KMS-11 (cell line): Measurements from ENCODE around the gene SLC5A5.

ENCODE experiments used
- H2AFZ ChIP-seq: fragments of 200-600 bp; sonication (generic); 2 replicates; pipeline ENCODE4 v1.6.1; 2016; ENCODE audit warnings: antibody characterized with exemption, mixed run types, low read depth
- H3K27ac ChIP-seq: fragments of 200-600 bp; sonication (generic); 2 replicates; pipeline ENCODE4 v1.6.1; 2016; ENCODE audit warnings: mild to moderate bottlenecking, mixed run types
- H3K27me3 ChIP-seq: fragments of 200-600 bp; sonication (generic); 2 replicates; pipeline ENCODE4 v1.6.1; 2017; ENCODE audit warnings: mild to moderate bottlenecking, low read depth, mixed run types, moderate library complexity; ENCODE audit not compliant: insufficient read depth
- H3K36me3 ChIP-seq: fragments of 200-600 bp; sonication (generic); 2 replicates; pipeline ENCODE4 v1.6.1; 2017; ENCODE audit warnings: mild to moderate bottlenecking, mixed run types; ENCODE audit not compliant: insufficient read depth
- H3K4me1 ChIP-seq: fragments of 200-600 bp; sonication (generic); 2 replicates; pipeline ENCODE4 v1.6.1; 2016; ENCODE audit warnings: mild to moderate bottlenecking, low read depth, mixed run types; ENCODE audit not compliant: poor library complexity, severe bottlenecking
- H3K4me2 ChIP-seq: fragments of 200-600 bp; sonication (generic); 2 replicates; pipeline ENCODE4 v1.7.0; 2016; ENCODE audit warnings: mild to moderate bottlenecking, mixed run types
- H3K4me3 ChIP-seq: fragments of 200-600 bp; sonication (generic); IDR thresholded peaks from 2 replicates; pipeline ENCODE4 v1.6.1; 2017; ENCODE audit warnings: low read depth, low read length, mixed read lengths; ENCODE audit not compliant: insufficient read depth
- H3K79me2 ChIP-seq: fragments of 200-600 bp; sonication (generic); 2 replicates; pipeline ENCODE4 v1.6.1; 2016; ENCODE audit warnings: low read depth, mixed run types; ENCODE audit not compliant: insufficient read depth
- H3K9ac ChIP-seq: fragments of 200-600 bp; sonication (generic); 2 replicates; pipeline ENCODE4 v1.6.1; 2016; ENCODE audit warnings: mild to moderate bottlenecking, mixed run types
- H4K20me1 ChIP-seq: fragments of 200-600 bp; sonication (generic); 2 replicates; pipeline ENCODE4 v1.6.1; 2016; ENCODE audit warnings: mild to moderate bottlenecking, mixed run types; ENCODE audit not compliant: insufficient read depth
- CTCF ChIP-seq: fragments of 200-600 bp; sonication (generic); conservative IDR thresholded peaks from 2 replicates; pipeline ENCODE4 v1.6.1; 2017; ENCODE audit warnings: low read depth, mild to moderate bottlenecking, antibody characterized with exemption, low read length, moderate library complexity, mixed read lengths

The SLC5A5 gene

GRCh38 chr19:17843908-17844490, 27.7 kb upstream of the SLC5A5 start:
- Histone ChIP-seq H4K20me1 (no peaks in the 10 kb centered on the region), H3K36me3 (no peaks in the 10 kb centered on the region), H3K4me3 (no peak overlapping the region), H2AFZ (no peak overlapping the region), H3K4me2 (no peak overlapping the region), H3K27ac (no peak overlapping the region), H3K27me3 (no peaks in the 10 kb centered on the region), H3K79me2 (peaks cover 11% of the 10 kb centered on the region), H3K9ac (no peak overlapping the region), H3K4me1 (peaks cover 21% of the 10 kb centered on the region)
- TF ChIP-seq CTCF = no peak

GRCh38 chr19:17846146-17846545, 25.6 kb upstream of the SLC5A5 start:
- no peak overlapping the region for H3K4me3 ChIP-seq
- H3K79me2 ChIP-seq = peaks cover 11% of the 10 kb centered on the region
- H2AFZ ChIP-seq = no peak overlapping the region
- no peaks in the 10 kb centered on the region for H3K36me3 ChIP-seq
- no peaks in the 10 kb centered on the region for H4K20me1 ChIP-seq
- H3K27ac ChIP-seq = no peak overlapping the region
- peaks cover 25% of the 10 kb centered on the region for H3K4me1 ChIP-seq
- H3K27me3 ChIP-seq = no peaks in the 10 kb centered on the region
- no peak overlapping the region for H3K9ac ChIP-seq
- H3K4me2 ChIP-seq = no peak overlapping the region
- TF ChIP-seq CTCF = no peak

- Histone ChIP-seq H3K79me2 (peaks cover 11% of the 10 kb centered on the region), H3K4me3 (no peak within 1 kb of the TSS), H3K4me2 (peak within 1 kb of the TSS; percentile 60), H3K9ac (peak within 1 kb of the TSS; percentile 81; the same call in 1 of the 2 replicates), H4K20me1 (no peaks in the 10 kb centered on the region), H3K27ac (peak within 1 kb of the TSS; percentile 87), H3K4me1 (peaks cover 25% of the 10 kb centered on the region), H2AFZ (peak within 1 kb of the TSS; percentile 90), H3K27me3 (no peaks in the 10 kb centered on the region), H3K36me3 (no peaks in the 10 kb centered on the region)
- TF ChIP-seq CTCF = no peak
Observed at GRCh38 chr19:17847538-17848366, 24.0 kb upstream of the SLC5A5 start, which contains the start of gene JAK3. Gene JAK3, minus strand, starts transcription at chr19:17847982. Its CDS starts 3,565 bp downstream, at chr19:17844417.

- Histone ChIP-seq H3K36me3 (no peaks in the 10 kb centered on the region), H3K27ac (no peak overlapping the region), H4K20me1 (no peaks in the 10 kb centered on the region), H3K27me3 (no peaks in the 10 kb centered on the region), H3K9ac (no peak overlapping the region), H3K4me2 (peak overlapping the region; percentile 60; the same call in 1 of the 2 replicates), H3K4me3 (no peak overlapping the region), H3K4me1 (peaks cover 25% of the 10 kb centered on the region), H3K79me2 (peaks cover 11% of the 10 kb centered on the region), H2AFZ (no peak overlapping the region; the same call in 1 of the 2 replicates)
- no peak for TF ChIP-seq CTCF
Observed at GRCh38 chr19:17848595-17849292, 23.0 kb upstream of the SLC5A5 start.
